GM12865 (cell line): ENCODE results near the gene DPYD.

Experiments
- DNase-seq: peaks from one replicate; pipeline ENCODE4 v3.0.0; 2010; ENCODE audit warnings: low read depth
- H3K4me3 ChIP-seq: 2 replicates; pipeline ENCODE4 v1.5.1; 2011; ENCODE audit warnings: mild to moderate bottlenecking, low read depth, low read length, control low read depth
- CTCF ChIP-seq: IDR thresholded peaks from 2 replicates; pipeline ENCODE4 v1.5.1; 2011; ENCODE audit warnings: low read length, control low read depth, low read depth, inconsistent platforms; ENCODE audit not compliant: insufficient read depth; ENCODE audit errors: missing control alignments

Gene DPYD

GRCh38 chr1:97168056-97168455 is 752.8 kb downstream of the DPYD start:
- no peak for DNase-seq
- no peak for TF ChIP-seq CTCF

GRCh38 chr1:97167246-97167645 is 753.6 kb downstream of the DPYD start:
- TF ChIP-seq CTCF = no peak
- H3K4me3 ChIP-seq = no peak overlapping the region
- no peak for DNase-seq

More at GRCh38 chr1:97168056-97168455, 752.8 kb downstream of the DPYD start:
- H3K4me3 ChIP-seq = no peak overlapping the region

- TF ChIP-seq CTCF = no peak
- no peak for DNase-seq
- no peak overlapping the region for H3K4me3 ChIP-seq
Measured at GRCh38 chr1:97166626-97167025, 754.2 kb downstream of the DPYD start.

- TF ChIP-seq CTCF = no peak
- peak; percentile 25 for DNase-seq
- H3K4me3 ChIP-seq = no peak overlapping the region
Measured at GRCh38 chr1:97164276-97164639, 756.6 kb downstream of the DPYD start.

- no peak for TF ChIP-seq CTCF
- H3K4me3 ChIP-seq = no peak overlapping the region
- DNase-seq = peak; percentile 43
Measured at GRCh38 chr1:97163591-97164275, 757.1 kb downstream of the DPYD start.

- DNase-seq = no peak
- no peak overlapping the region for H3K4me3 ChIP-seq
- no peak for TF ChIP-seq CTCF
Measured at GRCh38 chr1:97160818-97161217, 760.0 kb downstream of the DPYD start.

GRCh38 chr1:97159342-97159741 is 761.5 kb downstream of the DPYD start:
- TF ChIP-seq CTCF = no peak
- no peak overlapping the region for H3K4me3 ChIP-seq
- peak; percentile 36 for DNase-seq
